ENCODE measurements around the gene ARHGEF35. TPM values are rescaled to one million over a fixed set of nuclear protein-coding genes. Genes with fewer than 3 reads are reported as not detected.
"Not testable (repeated sequence)": the region's sequence is repeated elsewhere in the genome, so short reads cannot be mapped to it uniquely, and the experiment has no call there.

ARHGEF35 gene
- 1 to 10 TPM; 5.1 to 6.3 TPM for total RNA-seq

DNA sequence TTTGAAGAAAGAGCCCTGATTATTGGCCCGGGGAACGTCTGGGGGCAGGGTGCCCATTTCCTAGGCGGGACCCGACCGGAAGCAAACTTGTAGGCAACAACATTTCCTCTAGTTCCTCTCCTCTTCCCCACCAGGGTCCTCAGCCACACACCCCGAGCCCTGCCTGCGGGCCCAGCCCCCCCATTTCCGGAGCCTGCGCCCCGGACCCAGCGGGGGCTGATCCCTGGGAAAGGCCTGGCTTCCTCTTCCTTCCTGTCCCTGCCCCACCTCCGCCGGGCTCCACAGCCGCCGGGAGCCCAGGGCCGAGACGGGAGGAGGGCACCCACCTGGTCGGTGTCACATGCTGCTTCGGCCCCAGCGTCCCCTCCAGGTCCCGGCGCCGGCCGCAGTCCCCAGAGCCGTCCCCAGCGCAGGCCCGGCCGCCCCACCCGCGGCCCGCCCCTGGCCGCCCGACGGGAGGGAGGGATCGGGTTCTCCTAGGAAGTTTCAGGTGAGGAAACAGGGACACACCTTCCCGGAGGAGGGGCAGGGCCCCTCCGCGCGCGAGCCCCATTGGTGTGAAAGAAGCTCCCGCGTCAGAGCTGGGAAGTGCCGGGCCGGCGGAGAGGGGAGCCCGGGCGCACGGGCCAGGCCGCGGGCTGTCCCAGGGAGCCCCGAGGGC is at the start of gene ARHGEF35:
TSS of gene ARHGEF35 (minus strand) at position 622 of the 661 bp plus-strand sequence. CDS start 7,450 bp downstream, outside the sequence.
- ATAC-seq (peak; percentile 70), DNase-seq (peak; percentile 10)
- H3K27ac Mint-ChIP-seq; H3K27me3 Mint-ChIP-seq; H3K4me1 Mint-ChIP-seq; H3K9me3 Mint-ChIP-seq (ENCODE audit: low read depth); POLR2A ChIA-PET; H3K36me3 Mint-ChIP-seq (ENCODE audit: low read depth); CTCF ChIA-PET; intact Hi-C loops (cut with DNase I, micrococcal nuclease): not testable (repeated sequence)
- peak within 1 kb of the TSS; percentile 56 for H3K4me3 Mint-ChIP-seq

DNA sequence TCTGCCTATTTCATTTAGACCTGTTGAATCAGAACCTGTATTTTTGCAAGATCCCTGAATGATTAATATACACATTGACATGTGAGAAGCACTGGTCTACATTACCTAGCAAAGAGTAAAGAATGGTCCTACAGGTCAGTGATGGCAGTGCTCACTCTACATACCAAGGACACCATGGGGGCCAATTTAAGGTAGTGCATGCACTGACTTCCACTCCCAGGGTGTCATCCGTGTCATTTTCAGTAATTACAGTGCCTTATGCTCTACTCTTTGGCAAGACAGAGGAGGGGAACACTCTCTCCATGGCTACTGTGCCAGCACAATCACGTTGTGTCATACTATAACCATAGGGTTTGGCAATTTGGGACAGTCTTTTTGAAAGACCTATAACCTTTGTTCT is 49.7 kb upstream of the ARHGEF35 start:
- DNase-seq; CTCF ChIA-PET; H3K36me3 Mint-ChIP-seq (ENCODE audit: low read depth); H3K27me3 Mint-ChIP-seq; H3K27ac Mint-ChIP-seq; intact Hi-C loops (cut with DNase I, micrococcal nuclease); H3K4me1 Mint-ChIP-seq; H3K4me3 Mint-ChIP-seq; POLR2A ChIA-PET; H3K9me3 Mint-ChIP-seq (ENCODE audit: low read depth); ATAC-seq: not testable (repeated sequence)

DNA sequence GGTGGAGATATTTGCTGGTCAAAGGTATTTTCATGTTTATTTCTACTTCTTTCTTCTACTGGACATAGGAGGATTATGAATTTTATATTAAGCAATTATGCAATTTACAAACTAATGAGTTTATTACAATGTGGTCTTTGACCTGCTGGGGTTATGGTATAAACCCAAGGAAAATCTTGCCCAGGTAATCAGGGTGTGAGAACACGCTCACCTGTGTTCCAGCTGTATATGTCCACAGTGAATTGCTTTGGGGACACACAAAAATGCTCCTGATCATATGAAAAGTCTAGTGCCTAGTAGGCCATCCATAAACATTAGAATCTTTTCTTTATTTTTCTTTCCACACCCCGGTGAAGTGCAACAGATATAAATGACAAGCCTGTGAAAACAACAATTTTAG is 43.7 kb upstream of the ARHGEF35 start, which contains the start of gene OR2A42:
TSS of gene OR2A42 (minus strand) at position 241 of the 400 bp plus-strand sequence. CDS start 6,762 bp downstream, outside the sequence.
- H3K27me3 Mint-ChIP-seq; intact Hi-C loops (cut with DNase I, micrococcal nuclease); DNase-seq; CTCF ChIA-PET; H3K9me3 Mint-ChIP-seq (ENCODE audit: low read depth); ATAC-seq; H3K36me3 Mint-ChIP-seq (ENCODE audit: low read depth); H3K27ac Mint-ChIP-seq; POLR2A ChIA-PET; H3K4me3 Mint-ChIP-seq; H3K4me1 Mint-ChIP-seq: not testable (repeated sequence)

DNA sequence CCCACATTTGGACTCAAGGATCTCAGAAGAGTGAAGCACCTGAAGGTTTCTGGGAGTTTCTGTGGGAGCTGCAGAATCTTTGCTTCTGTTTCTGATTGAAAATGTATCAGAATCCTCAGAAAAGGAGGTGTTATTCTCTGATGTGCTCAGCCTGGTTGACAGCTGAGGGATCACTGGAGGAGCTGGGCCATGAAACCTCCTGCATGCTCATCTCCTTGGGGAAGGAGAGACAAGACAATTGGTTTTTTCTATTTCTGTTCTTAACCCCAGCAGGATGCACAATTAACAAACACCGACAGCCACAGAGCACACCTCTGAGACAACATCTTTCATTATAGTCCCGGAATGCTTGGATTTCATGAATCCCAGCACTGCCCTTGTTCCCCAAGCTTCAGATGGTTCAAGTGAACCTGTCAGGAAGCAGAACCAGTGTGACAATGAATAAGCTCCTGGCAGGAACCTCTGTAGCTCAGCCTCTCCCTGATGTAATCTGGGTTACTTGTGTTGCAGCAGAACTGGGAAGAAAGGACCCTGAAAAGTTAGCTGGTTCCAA is 43.0 kb upstream of the ARHGEF35 start:
- H3K4me3 Mint-ChIP-seq; H3K27me3 Mint-ChIP-seq; H3K36me3 Mint-ChIP-seq (ENCODE audit: low read depth); ATAC-seq; intact Hi-C loops (cut with DNase I, micrococcal nuclease); CTCF ChIA-PET; DNase-seq; H3K27ac Mint-ChIP-seq; POLR2A ChIA-PET; H3K4me1 Mint-ChIP-seq; H3K9me3 Mint-ChIP-seq (ENCODE audit: low read depth): not testable (repeated sequence)

DNA sequence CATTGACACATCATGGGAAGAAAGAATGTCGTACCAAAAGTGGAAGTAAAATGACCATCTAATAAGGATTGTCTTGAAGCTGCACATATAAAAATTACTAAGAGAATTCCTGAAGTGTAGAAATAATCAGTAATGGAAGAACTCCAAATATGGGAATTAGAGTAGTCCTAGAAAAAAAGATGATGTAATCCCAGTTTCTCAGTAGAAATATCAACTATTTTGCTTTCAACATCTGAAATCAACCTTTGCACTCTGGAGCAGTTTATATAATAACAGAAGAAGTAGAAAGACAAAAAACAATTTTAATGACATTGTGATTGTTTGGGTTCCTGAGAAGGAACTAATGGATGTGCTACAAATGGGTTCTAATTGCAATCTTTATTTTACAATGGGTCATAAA is 37.4 kb upstream of the ARHGEF35 start:
- intact Hi-C loops (cut with DNase I, micrococcal nuclease); H3K27ac Mint-ChIP-seq; POLR2A ChIA-PET; H3K9me3 Mint-ChIP-seq (ENCODE audit: low read depth); ATAC-seq; H3K27me3 Mint-ChIP-seq; CTCF ChIA-PET; H3K36me3 Mint-ChIP-seq (ENCODE audit: low read depth); H3K4me1 Mint-ChIP-seq; DNase-seq; H3K4me3 Mint-ChIP-seq: not testable (repeated sequence)

DNA sequence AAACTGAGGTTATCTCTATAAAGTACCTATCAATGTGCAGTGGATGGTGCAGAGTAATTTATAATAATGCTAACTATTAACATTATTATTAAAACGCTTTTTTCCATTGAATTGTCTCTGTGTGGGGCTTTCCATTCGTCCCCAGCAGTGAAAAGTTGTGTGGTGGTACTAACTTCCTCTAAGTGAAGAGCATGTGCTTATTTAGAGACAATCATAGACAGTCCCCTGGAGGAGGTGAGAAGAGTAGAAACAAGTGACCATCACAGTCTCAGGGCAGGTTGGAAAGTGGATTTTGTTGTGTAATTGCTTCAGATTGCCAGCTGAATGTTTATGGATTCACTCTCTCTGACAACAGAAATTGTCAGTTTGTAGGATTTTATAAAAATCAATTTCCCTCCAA is 35.4 kb upstream of the ARHGEF35 start:
- CTCF ChIA-PET; ATAC-seq; intact Hi-C loops (cut with DNase I, micrococcal nuclease); POLR2A ChIA-PET; H3K9me3 Mint-ChIP-seq (ENCODE audit: low read depth); H3K27me3 Mint-ChIP-seq; H3K4me3 Mint-ChIP-seq; H3K36me3 Mint-ChIP-seq (ENCODE audit: low read depth); H3K27ac Mint-ChIP-seq; DNase-seq; H3K4me1 Mint-ChIP-seq: not testable (repeated sequence)

DNA sequence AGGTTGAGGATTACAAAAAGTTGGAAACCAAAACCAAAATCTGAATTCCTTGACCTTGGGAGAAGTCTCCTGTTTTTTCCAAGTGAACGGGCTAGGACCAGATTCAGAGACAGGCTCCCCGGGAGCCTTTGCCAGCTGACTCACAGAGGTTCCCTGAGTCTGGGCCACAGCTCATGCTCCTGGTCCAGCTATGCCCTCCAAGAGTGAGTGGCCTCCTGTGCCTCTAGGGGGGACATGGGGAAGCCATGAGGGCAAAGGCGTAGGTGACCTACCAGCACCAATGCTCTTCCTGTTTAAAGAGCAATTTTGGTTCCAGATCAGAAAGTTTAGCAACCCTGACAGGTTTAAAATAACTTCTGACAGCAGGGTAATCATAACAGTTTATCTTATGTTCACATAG is 33.2 kb upstream of the ARHGEF35 start:
- H3K9me3 Mint-ChIP-seq (ENCODE audit: low read depth); CTCF ChIA-PET; H3K27ac Mint-ChIP-seq; H3K27me3 Mint-ChIP-seq; H3K4me3 Mint-ChIP-seq; POLR2A ChIA-PET; DNase-seq; ATAC-seq; H3K36me3 Mint-ChIP-seq (ENCODE audit: low read depth); H3K4me1 Mint-ChIP-seq; intact Hi-C loops (cut with DNase I, micrococcal nuclease): not testable (repeated sequence)

DNA sequence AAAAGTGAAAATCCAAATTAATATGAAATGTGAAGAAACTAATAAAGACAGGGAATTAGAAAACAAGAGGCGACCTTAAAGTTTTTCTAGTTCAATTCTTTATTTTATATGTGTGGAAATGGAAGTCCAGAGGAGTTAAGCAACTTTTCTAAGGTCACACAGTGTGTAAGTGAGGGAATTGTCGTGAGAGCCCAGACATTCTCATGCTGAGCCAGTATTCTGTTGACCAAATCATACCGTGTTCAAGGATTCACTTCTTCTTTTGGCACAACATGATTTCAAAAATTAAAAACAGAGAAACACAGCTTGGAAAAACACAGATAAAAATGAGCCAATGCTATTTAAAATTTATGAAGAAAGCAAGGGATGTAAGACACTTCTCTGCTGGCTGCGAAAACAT is 31.2 kb upstream of the ARHGEF35 start:
- H3K9me3 Mint-ChIP-seq (ENCODE audit: low read depth); intact Hi-C loops (cut with DNase I, micrococcal nuclease); H3K4me1 Mint-ChIP-seq; H3K27ac Mint-ChIP-seq; H3K4me3 Mint-ChIP-seq; CTCF ChIA-PET; H3K27me3 Mint-ChIP-seq; H3K36me3 Mint-ChIP-seq (ENCODE audit: low read depth); DNase-seq; ATAC-seq; POLR2A ChIA-PET: not testable (repeated sequence)

DNA sequence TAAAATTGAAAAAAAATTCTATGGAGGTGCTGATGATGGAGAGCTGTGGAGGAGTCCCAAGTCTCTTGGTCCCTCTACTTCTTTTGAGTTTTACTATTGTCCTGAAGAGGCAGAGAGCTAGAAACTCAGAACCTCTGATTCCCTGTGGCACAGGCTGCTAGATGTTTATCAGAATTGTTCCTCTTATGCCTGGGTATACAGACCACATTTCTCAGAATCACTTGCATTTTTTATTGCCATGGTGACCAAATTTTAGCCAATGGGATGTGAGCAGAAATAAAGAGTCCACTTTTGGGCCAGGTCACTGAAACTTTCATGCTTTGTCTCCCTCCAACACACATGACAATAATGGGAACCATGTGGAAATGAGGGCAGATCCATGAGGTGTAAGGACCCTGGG is 28.0 kb upstream of the ARHGEF35 start:
- H3K27ac Mint-ChIP-seq; intact Hi-C loops (cut with DNase I, micrococcal nuclease); DNase-seq; H3K27me3 Mint-ChIP-seq; H3K36me3 Mint-ChIP-seq (ENCODE audit: low read depth); CTCF ChIA-PET; H3K9me3 Mint-ChIP-seq (ENCODE audit: low read depth); POLR2A ChIA-PET; H3K4me3 Mint-ChIP-seq; ATAC-seq; H3K4me1 Mint-ChIP-seq: not testable (repeated sequence)

DNA sequence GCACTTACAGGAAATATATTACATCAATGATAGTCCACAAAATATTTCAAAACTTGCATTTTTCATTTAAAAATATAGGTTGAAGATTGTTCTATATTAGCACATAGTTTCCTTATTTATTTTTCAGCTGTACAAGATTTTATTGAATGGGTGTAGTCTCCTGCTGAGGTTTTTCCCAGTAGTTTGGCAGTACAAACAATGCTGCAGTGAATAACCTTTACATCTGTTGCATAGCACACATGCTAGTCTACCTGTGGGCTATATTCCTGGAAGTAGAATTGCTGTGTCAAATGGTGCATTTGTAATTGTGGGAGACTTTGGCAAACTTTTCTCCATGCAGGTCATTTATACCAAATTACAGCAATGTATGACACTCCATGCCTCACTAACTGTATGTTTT is 24.9 kb upstream of the ARHGEF35 start:
- intact Hi-C loops (cut with DNase I, micrococcal nuclease); H3K36me3 Mint-ChIP-seq (ENCODE audit: low read depth); H3K9me3 Mint-ChIP-seq (ENCODE audit: low read depth); POLR2A ChIA-PET; H3K27ac Mint-ChIP-seq; H3K27me3 Mint-ChIP-seq; H3K4me3 Mint-ChIP-seq; CTCF ChIA-PET; ATAC-seq; DNase-seq; H3K4me1 Mint-ChIP-seq: not testable (repeated sequence)

DNA sequence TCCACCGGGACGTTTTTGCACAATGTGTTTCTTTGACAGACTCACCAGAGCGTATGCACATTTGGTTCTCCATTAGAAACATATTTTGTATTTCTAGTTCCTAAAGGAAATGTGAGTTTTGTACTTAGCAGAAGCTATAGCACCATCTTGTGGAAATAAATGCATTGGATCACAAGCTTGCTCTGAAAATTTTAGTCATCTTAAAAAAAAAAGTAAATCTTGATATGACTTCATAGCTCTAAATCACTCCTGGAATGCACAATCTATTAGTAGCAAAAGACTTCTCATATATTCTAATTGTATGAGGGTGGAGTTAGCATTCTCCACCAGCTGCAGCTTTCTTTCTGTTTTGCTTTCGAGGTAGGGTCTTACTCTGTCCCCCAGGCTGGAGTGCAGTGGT is 23.5 kb upstream of the ARHGEF35 start:
- CTCF ChIA-PET; H3K9me3 Mint-ChIP-seq (ENCODE audit: low read depth); POLR2A ChIA-PET; H3K27ac Mint-ChIP-seq; H3K27me3 Mint-ChIP-seq; DNase-seq; H3K4me3 Mint-ChIP-seq; H3K4me1 Mint-ChIP-seq; H3K36me3 Mint-ChIP-seq (ENCODE audit: low read depth); intact Hi-C loops (cut with DNase I, micrococcal nuclease): not testable (repeated sequence)
- peak; percentile 85 for ATAC-seq

DNA sequence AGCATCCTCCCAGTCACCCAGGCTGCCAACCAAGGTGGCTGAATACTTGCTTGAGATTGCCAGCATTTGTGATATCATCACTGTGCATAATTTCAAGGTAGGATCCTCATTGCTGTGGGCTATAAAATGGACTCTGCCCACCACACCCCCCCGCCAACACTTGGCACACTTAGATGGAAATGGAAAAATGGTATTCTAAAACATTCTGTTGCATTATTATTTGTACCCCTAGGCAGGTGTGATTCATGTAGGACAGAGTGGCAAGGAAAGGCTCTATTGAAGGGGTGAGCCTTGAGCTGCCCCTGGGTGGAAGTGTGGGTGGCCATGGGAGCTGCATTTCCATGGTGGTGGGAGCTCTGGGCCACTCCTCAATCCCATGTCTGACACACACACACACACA is 22.9 kb upstream of the ARHGEF35 start:
- H3K27ac Mint-ChIP-seq; H3K9me3 Mint-ChIP-seq (ENCODE audit: low read depth); POLR2A ChIA-PET; DNase-seq; intact Hi-C loops (cut with DNase I, micrococcal nuclease); H3K4me1 Mint-ChIP-seq; ATAC-seq; H3K36me3 Mint-ChIP-seq (ENCODE audit: low read depth); H3K27me3 Mint-ChIP-seq; CTCF ChIA-PET; H3K4me3 Mint-ChIP-seq: not testable (repeated sequence)
